OCI-LY1 (cell line): ENCODE data around the gene PSMA3.

Experiments
- H2AFZ ChIP-seq: fragments of 200-600 bp; sonication (generic), shearing (Covaris generic); 2 replicates; pipeline ENCODE4 v1.6.0; 2014; ENCODE audit warnings: antibody characterized with exemption, mild to moderate bottlenecking, low read length
- H3F3A ChIP-seq: fragments of 200-600 bp; sonication (generic), shearing (Covaris generic); 2 replicates; pipeline ENCODE4 v1.6.0; 2014; ENCODE audit warnings: mild to moderate bottlenecking, antibody characterized with exemption, low read length, moderate library complexity; ENCODE audit not compliant: insufficient read depth
- H3K27ac ChIP-seq: fragments of 200-600 bp; sonication (generic); 2 replicates; pipeline ENCODE4 v1.5.1; 2014; ENCODE audit warnings: low read length, mixed run types, mild to moderate bottlenecking, low read depth; ENCODE audit not compliant: poor library complexity, severe bottlenecking
- H3K27me3 ChIP-seq: fragments of 200-600 bp; sonication (generic); 2 replicates; pipeline ENCODE4 v1.6.0; 2014; ENCODE audit warnings: antibody characterized with exemption, mild to moderate bottlenecking, low read length, moderate library complexity; ENCODE audit not compliant: insufficient read depth
- H3K36me3 ChIP-seq: fragments of 200-600 bp; sonication (generic); 2 replicates; pipeline ENCODE4 v1.6.1; 2014; ENCODE audit warnings: mild to moderate bottlenecking, antibody characterized with exemption, low read length, moderate library complexity, mixed read lengths; ENCODE audit not compliant: insufficient read depth
- H3K4me1 ChIP-seq: fragments of 200-600 bp; sonication (generic); 2 replicates; pipeline ENCODE4 v1.5.1; 2014; ENCODE audit warnings: mild to moderate bottlenecking, low read length, moderate library complexity; ENCODE audit not compliant: insufficient read depth, severe bottlenecking
- H3K4me2 ChIP-seq: fragments of 200-600 bp; sonication (generic), shearing (Covaris generic); 2 replicates; pipeline ENCODE4 v1.6.1; 2014; ENCODE audit warnings: low read length
- H3K4me3 ChIP-seq: fragments of 200-600 bp; sonication (generic); 2 replicates; pipeline ENCODE4 v1.5.1; 2014; ENCODE audit warnings: low read length, low read depth, mild to moderate bottlenecking, mixed read lengths; ENCODE audit not compliant: poor library complexity, severe bottlenecking
- H3K79me2 ChIP-seq: fragments of 200-600 bp; shearing (Covaris generic); 2 replicates; pipeline ENCODE4 v1.6.1; 2016; ENCODE audit warnings: mixed run types, low read length, mixed read lengths; ENCODE audit not compliant: insufficient read depth
- H3K9ac ChIP-seq: fragments of 200-600 bp; sonication (generic), shearing (Covaris generic); 2 replicates; pipeline ENCODE4 v1.6.1; 2014; ENCODE audit warnings: mild to moderate bottlenecking, low read length, mixed read lengths
- H3K9me2 ChIP-seq: fragments of 200-600 bp; sonication (generic), shearing (Covaris generic); 2 replicates; pipeline ENCODE4 v1.6.1; 2014; ENCODE audit warnings: low read depth, mild to moderate bottlenecking, low read length, mixed read lengths
- H3K9me3 ChIP-seq: fragments of 200-600 bp; shearing (Covaris generic); 2 replicates; pipeline ENCODE4 v1.6.1; 2014; ENCODE audit warnings: low read length, mixed read lengths
- H4K20me1 ChIP-seq: fragments of 200-600 bp; sonication (generic), shearing (Covaris generic); 2 replicates; pipeline ENCODE4 v1.6.0; 2016; ENCODE audit warnings: mild to moderate bottlenecking, low read length; ENCODE audit not compliant: insufficient read depth
- CTCF ChIP-seq: fragments of 200-600 bp; sonication (generic), shearing (Covaris generic); IDR thresholded peaks from 2 replicates; pipeline ENCODE4 v1.5.1; 2017; ENCODE audit warnings: mild to moderate bottlenecking, antibody characterized with exemption, low read length, moderate library complexity, mixed read lengths
- EZH2 ChIP-seq: fragments of 200-600 bp; sonication (generic), shearing (Covaris generic); IDR thresholded peaks from 2 replicates; pipeline ENCODE4 v1.8.0; 2017; ENCODE audit warnings: borderline replicate concordance, mixed run types, mild to moderate bottlenecking, antibody characterized with exemption, low read length, moderate library complexity, mixed read lengths

The PSMA3 gene

GRCh38 chr14:58238252-58239243 lies 6.1 kb upstream of the PSMA3 start:
- TF ChIP-seq CTCF (no peak), EZH2 (no peak)
- Histone ChIP-seq H4K20me1 (no peaks in the 10 kb centered on the region), H3K4me1 (peaks cover 35% of the 10 kb centered on the region), H3K4me3 (peak overlapping the region; percentile 77), H3K27me3 (no peaks in the 10 kb centered on the region), H3K4me2 (peak overlapping the region; percentile 88), H3F3A (peaks cover 15% of the 10 kb centered on the region), H3K9ac (peak overlapping the region; percentile 74), H3K9me2 (no peaks in the 10 kb centered on the region), H3K79me2 (no peaks in the 10 kb centered on the region), H3K9me3 (no peaks in the 10 kb centered on the region), H3K36me3 (peaks cover 7% of the 10 kb centered on the region; the same call in 1 of the 2 replicates), H2AFZ (peak overlapping the region; percentile 36), H3K27ac (peak overlapping the region; percentile 6)

- peak overlapping the region; percentile 74 for H3K9ac ChIP-seq
- peak overlapping the region; percentile 13 for H3K27ac ChIP-seq
- H2AFZ ChIP-seq, result peak overlapping the region; percentile 77
- peaks cover 15% of the 10 kb centered on the region for H3F3A ChIP-seq
- H3K4me3 ChIP-seq, result peak overlapping the region; percentile 77
- H3K4me1 ChIP-seq, result peaks cover 39% of the 10 kb centered on the region
- no peaks in the 10 kb centered on the region for H3K27me3 ChIP-seq
- no peaks in the 10 kb centered on the region for H3K9me3 ChIP-seq
- no peaks in the 10 kb centered on the region for H3K9me2 ChIP-seq
- H4K20me1 ChIP-seq, result no peaks in the 10 kb centered on the region
- H3K79me2 ChIP-seq, result no peaks in the 10 kb centered on the region
- no peaks in the 10 kb centered on the region for H3K36me3 ChIP-seq
- H3K4me2 ChIP-seq, result peak overlapping the region; percentile 88
- TF ChIP-seq CTCF (no peak), EZH2 (no peak)
These were observed 5.1 kb upstream of the PSMA3 start for GRCh38 chr14:58239244-58240195.

- Histone ChIP-seq H3K27me3 (no peaks in the 10 kb centered on the region), H3K36me3 (peaks cover 22% of the 10 kb centered on the region), H3K4me1 (peaks cover 52% of the 10 kb centered on the region), H3K79me2 (peaks cover 41% of the 10 kb centered on the region), H3F3A (peaks cover 11% of the 10 kb centered on the region), H3K27ac (peak overlapping the region; percentile 76), H2AFZ (peak overlapping the region; percentile 44; the same call in 1 of the 2 replicates), H3K4me3 (peak overlapping the region; percentile 94), H3K9me2 (no peaks in the 10 kb centered on the region), H3K9me3 (no peaks in the 10 kb centered on the region), H4K20me1 (peaks cover 3% of the 10 kb centered on the region; the same call in 1 of the 2 replicates), H3K9ac (peak overlapping the region; percentile 84), H3K4me2 (peak overlapping the region; percentile 89)
- TF ChIP-seq CTCF (no peak), EZH2 (no peak)
These were observed 670 bp upstream of the PSMA3 start for GRCh38 chr14:58243790-58244555.
